Activated T-helper 17 cell treated with anti-CD3 and anti-CD28 coated beads, Interleukin-2, amount 50 U/mL, for 72 hours (primary cell): ENCODE data around the gene FAM120B. TPM values are rescaled to one million over a fixed set of nuclear protein-coding genes. Genes with fewer than 3 reads are reported as not detected.
"Not testable (repeated sequence)": the region's sequence is repeated elsewhere in the genome, so short reads cannot be mapped to it uniquely, and the experiment has no call there.

Experiments
- ATAC-seq: fragments of 150-1000 bp; cut with Tn5 transposase; replicated peaks from 2 replicates; pipeline ENCODE4 v1.10.0; 2021; ENCODE audit warnings: mild to moderate bottlenecking, moderate library complexity
- H3K27ac Mint-ChIP-seq: one replicate; pipeline ENCODE4 v1.8.0; 2022; ENCODE audit warnings: mixed read lengths
- H3K27me3 Mint-ChIP-seq: one replicate; pipeline ENCODE4 v1.8.0; 2022; ENCODE audit warnings: mixed read lengths
- H3K36me3 Mint-ChIP-seq: one replicate; pipeline ENCODE4 v1.8.0; 2022; ENCODE audit warnings: low read depth, mild to moderate bottlenecking, mixed read lengths
- H3K4me1 Mint-ChIP-seq: one replicate; pipeline ENCODE4 v1.8.0; 2022; ENCODE audit warnings: mixed read lengths
- H3K4me3 Mint-ChIP-seq: one replicate; pipeline ENCODE4 v1.8.0; 2022; ENCODE audit warnings: mild to moderate bottlenecking, mixed read lengths
- H3K9me3 Mint-ChIP-seq: one replicate; pipeline ENCODE4 v1.8.0; 2022; ENCODE audit warnings: mixed read lengths
- total RNA-seq, 2 donors: library from RNA; stranded (reverse); gene quantifications; one replicate each; pipeline ENCODE4 v1.2.3, GENCODE V29; 2022

FAM120B gene
- total RNA-seq, 2 donors from 2014 or later: 22.5 to 27.4 TPM

GRCh38 chr6:170404697-170405096 lies 98.1 kb downstream of the FAM120B start:
- no peak overlapping the region for H3K27ac Mint-ChIP-seq
- no peak overlapping the region for H3K4me3 Mint-ChIP-seq
- ATAC-seq: no peak
- H3K9me3 Mint-ChIP-seq: no peaks in the 10 kb centered on the region
- H3K36me3 Mint-ChIP-seq: peaks cover 73% of the 10 kb centered on the region
- H3K4me1 Mint-ChIP-seq: no peaks in the 10 kb centered on the region
- H3K27me3 Mint-ChIP-seq: no peaks in the 10 kb centered on the region

- Mint-ChIP-seq H3K9me3 (peaks cover 3% of the 10 kb centered on the region), H3K27ac (no peak overlapping the region), H3K4me1 (no peaks in the 10 kb centered on the region), H3K36me3 (peaks cover 69% of the 10 kb centered on the region), H3K4me3 (no peak overlapping the region), H3K27me3 (no peaks in the 10 kb centered on the region)
- no peak for ATAC-seq
Observed at GRCh38 chr6:170405311-170405975, 98.9 kb downstream of the FAM120B start.

- Mint-ChIP-seq H3K27ac (no peak overlapping the region), H3K36me3 (peaks cover 52% of the 10 kb centered on the region), H3K4me1 (no peaks in the 10 kb centered on the region), H3K27me3 (no peaks in the 10 kb centered on the region), H3K9me3 (peaks cover 11% of the 10 kb centered on the region), H3K4me3 (no peak overlapping the region)
- no peak for ATAC-seq
Observed at GRCh38 chr6:170407200-170407599, 100.6 kb downstream of the FAM120B start.

GRCh38 chr6:170407932-170408331 lies 101.4 kb downstream of the FAM120B start:
- no peak overlapping the region for H3K27ac Mint-ChIP-seq
- peaks cover 11% of the 10 kb centered on the region for H3K9me3 Mint-ChIP-seq
- ATAC-seq: no peak
- H3K4me1 Mint-ChIP-seq: no peaks in the 10 kb centered on the region
- H3K27me3 Mint-ChIP-seq: no peaks in the 10 kb centered on the region
- H3K36me3 Mint-ChIP-seq: peaks cover 44% of the 10 kb centered on the region
- H3K4me3 Mint-ChIP-seq: no peak overlapping the region

- Mint-ChIP-seq H3K36me3 (peaks cover 26% of the 10 kb centered on the region), H3K9me3 (peaks cover 20% of the 10 kb centered on the region)
- H3K4me1 Mint-ChIP-seq, H3K4me3 Mint-ChIP-seq, H3K27ac Mint-ChIP-seq, ATAC-seq, H3K27me3 Mint-ChIP-seq: not testable (repeated sequence)
Observed at GRCh38 chr6:170409746-170410145, 103.2 kb downstream of the FAM120B start.

GRCh38 chr6:170410241-170410640 lies 103.7 kb downstream of the FAM120B start:
- Mint-ChIP-seq H3K27ac (no peak overlapping the region), H3K36me3 (peaks cover 21% of the 10 kb centered on the region), H3K4me3 (no peak overlapping the region), H3K4me1 (no peaks in the 10 kb centered on the region), H3K27me3 (no peaks in the 10 kb centered on the region), H3K9me3 (peaks cover 20% of the 10 kb centered on the region)
- ATAC-seq: no peak

GRCh38 chr6:170415318-170415717 lies 108.8 kb downstream of the FAM120B start:
- Mint-ChIP-seq H3K36me3 (no peaks in the 10 kb centered on the region), H3K4me1 (no peaks in the 10 kb centered on the region), H3K9me3 (peaks cover 19% of the 10 kb centered on the region), H3K27me3 (peaks cover 4% of the 10 kb centered on the region), H3K4me3 (no peak overlapping the region), H3K27ac (no peak overlapping the region)
- no peak for ATAC-seq

- no peak for ATAC-seq
- Mint-ChIP-seq H3K9me3 (peaks cover 10% of the 10 kb centered on the region), H3K36me3 (no peaks in the 10 kb centered on the region), H3K27me3 (peaks cover 4% of the 10 kb centered on the region), H3K27ac (no peak overlapping the region), H3K4me1 (no peaks in the 10 kb centered on the region), H3K4me3 (no peak overlapping the region)
Observed at GRCh38 chr6:170416303-170416702, 109.7 kb downstream of the FAM120B start.

GRCh38 chr6:170416959-170417606 lies 110.5 kb downstream of the FAM120B start:
- peaks cover 4% of the 10 kb centered on the region for H3K27me3 Mint-ChIP-seq
- no peaks in the 10 kb centered on the region for H3K36me3 Mint-ChIP-seq
- no peak overlapping the region for H3K27ac Mint-ChIP-seq
- no peaks in the 10 kb centered on the region for H3K4me1 Mint-ChIP-seq
- H3K9me3 Mint-ChIP-seq: peaks cover 9% of the 10 kb centered on the region
- ATAC-seq: no peak
- H3K4me3 Mint-ChIP-seq: no peak overlapping the region

- Mint-ChIP-seq H3K27ac (no peak overlapping the region), H3K9me3 (peaks cover 9% of the 10 kb centered on the region), H3K4me3 (no peak overlapping the region), H3K4me1 (no peaks in the 10 kb centered on the region), H3K36me3 (no peaks in the 10 kb centered on the region), H3K27me3 (peaks cover 4% of the 10 kb centered on the region)
- no peak for ATAC-seq
Observed at GRCh38 chr6:170417881-170418280, 111.3 kb downstream of the FAM120B start.

- no peaks in the 10 kb centered on the region for H3K36me3 Mint-ChIP-seq
- H3K9me3 Mint-ChIP-seq: no peaks in the 10 kb centered on the region
- H3K4me3 Mint-ChIP-seq: no peak overlapping the region
- H3K4me1 Mint-ChIP-seq: no peaks in the 10 kb centered on the region
- no peak overlapping the region for H3K27ac Mint-ChIP-seq
- H3K27me3 Mint-ChIP-seq: peaks cover 10% of the 10 kb centered on the region
- ATAC-seq: no peak
Observed at GRCh38 chr6:170420283-170420682, 113.7 kb downstream of the FAM120B start.

- H3K4me3 Mint-ChIP-seq: no peak overlapping the region
- peaks cover 17% of the 10 kb centered on the region for H3K27me3 Mint-ChIP-seq
- H3K27ac Mint-ChIP-seq: no peak overlapping the region
- H3K4me1 Mint-ChIP-seq: no peaks in the 10 kb centered on the region
- ATAC-seq: no peak
- no peaks in the 10 kb centered on the region for H3K9me3 Mint-ChIP-seq
- no peaks in the 10 kb centered on the region for H3K36me3 Mint-ChIP-seq
Observed at GRCh38 chr6:170420791-170421776, 114.5 kb downstream of the FAM120B start.

- no peaks in the 10 kb centered on the region for H3K9me3 Mint-ChIP-seq
- no peak overlapping the region for H3K27ac Mint-ChIP-seq
- H3K4me1 Mint-ChIP-seq: no peaks in the 10 kb centered on the region
- no peak for ATAC-seq
- peaks cover 21% of the 10 kb centered on the region for H3K27me3 Mint-ChIP-seq
- H3K36me3 Mint-ChIP-seq: no peaks in the 10 kb centered on the region
- H3K4me3 Mint-ChIP-seq: no peak overlapping the region
Observed at GRCh38 chr6:170421921-170422320, 115.4 kb downstream of the FAM120B start.

- Mint-ChIP-seq H3K36me3 (no peaks in the 10 kb centered on the region), H3K9me3 (no peaks in the 10 kb centered on the region)
- no peak for ATAC-seq
Observed at GRCh38 chr6:170423030-170423429, 116.5 kb downstream of the FAM120B start.

More at GRCh38 chr6:170423030-170423429, 116.5 kb downstream of the FAM120B start:
- Mint-ChIP-seq H3K4me3 (no peak overlapping the region), H3K27me3 (peaks cover 21% of the 10 kb centered on the region), H3K27ac (no peak overlapping the region), H3K4me1 (no peaks in the 10 kb centered on the region)
